Loucy (cell line): ENCODE measurements around the gene SH2D1B.

Experiments used
- CTCF ChIP-seq: fragments of 200-600 bp; sonication (generic); conservative IDR thresholded peaks from 2 replicates; pipeline ENCODE4 v1.5.1; 2014; ENCODE audit warnings: mild to moderate bottlenecking, antibody characterized with exemption, low read length
- EZH2phosphoT487 ChIP-seq: fragments of 200-600 bp; IDR thresholded peaks from 2 replicates; pipeline ENCODE4 v1.6.1; 2018; ENCODE audit warnings: antibody characterized with exemption, mild to moderate bottlenecking, moderate library complexity, borderline replicate concordance

GRCh38 chr1:162366671-162367070 is 45.3 kb downstream of the SH2D1B start:
- TF ChIP-seq CTCF: no peak
- TF ChIP-seq EZH2phosphoT487: no peak
